Suppressor macrophage (primary cell): ENCODE data around the gene PI4KA.

Source experiments
- DNase-seq, 4 experiments: peaks; one replicate each; pipeline ENCODE4 v3.0.0-alpha.2; 2020 to 2022

PI4KA gene

GRCh38 chr22:20815477-20816050 lies 43.0 kb downstream of the PI4KA start:
- no peak for DNase-seq

GRCh38 chr22:20814221-20814808 lies 44.3 kb downstream of the PI4KA start:
- no peak for DNase-seq

- no peak for DNase-seq
Measured at GRCh38 chr22:20813056-20813455, 45.6 kb downstream of the PI4KA start.

GRCh38 chr22:20811971-20812660 lies 46.5 kb downstream of the PI4KA start:
- DNase-seq: no peak

GRCh38 chr22:20811171-20811570 lies 47.4 kb downstream of the PI4KA start:
- DNase-seq: no peak

- no peak for DNase-seq
Measured at GRCh38 chr22:20810645-20811044, 48.0 kb downstream of the PI4KA start.

- no peak for DNase-seq
Measured at GRCh38 chr22:20809538-20810185, 48.9 kb downstream of the PI4KA start.

GRCh38 chr22:20808844-20809243 lies 49.8 kb downstream of the PI4KA start:
- no peak for DNase-seq

GRCh38 chr22:20807315-20807752 lies 51.3 kb downstream of the PI4KA start:
- peak in 3 of 4 experiments; percentile 5 to 29 (median 18) for DNase-seq

- DNase-seq: no peak
Measured at GRCh38 chr22:20805972-20806471, 52.6 kb downstream of the PI4KA start.

- no peak for DNase-seq
Measured at GRCh38 chr22:20804650-20805049, 54.0 kb downstream of the PI4KA start.

GRCh38 chr22:20803696-20804324 lies 54.8 kb downstream of the PI4KA start:
- DNase-seq: peak in 2 of 4 experiments; percentile 28 to 40

GRCh38 chr22:20802922-20803553 lies 55.6 kb downstream of the PI4KA start:
- no peak for DNase-seq

GRCh38 chr22:20802452-20802851 lies 56.2 kb downstream of the PI4KA start:
- no peak for DNase-seq

GRCh38 chr22:20799449-20799848 lies 59.2 kb downstream of the PI4KA start:
- no peak for DNase-seq

GRCh38 chr22:20798974-20799373 lies 59.6 kb downstream of the PI4KA start:
- DNase-seq: no peak

GRCh38 chr22:20798218-20798617 lies 60.4 kb downstream of the PI4KA start:
- no peak for DNase-seq

- no peak for DNase-seq
Measured at GRCh38 chr22:20796731-20797130, 61.9 kb downstream of the PI4KA start.

GRCh38 chr22:20794650-20795413 lies 63.8 kb downstream of the PI4KA start:
- no peak for DNase-seq

GRCh38 chr22:20793748-20794649 lies 64.6 kb downstream of the PI4KA start:
- no peak for DNase-seq
